ENCODE measurements around the gene HIVEP3. TPM values are rescaled to one million over a fixed set of nuclear protein-coding genes. Genes with fewer than 3 reads are reported as not detected.

HIVEP3 gene
- total RNA-seq, 1 donor from 2014 or later: 76.7 TPM

DNA sequence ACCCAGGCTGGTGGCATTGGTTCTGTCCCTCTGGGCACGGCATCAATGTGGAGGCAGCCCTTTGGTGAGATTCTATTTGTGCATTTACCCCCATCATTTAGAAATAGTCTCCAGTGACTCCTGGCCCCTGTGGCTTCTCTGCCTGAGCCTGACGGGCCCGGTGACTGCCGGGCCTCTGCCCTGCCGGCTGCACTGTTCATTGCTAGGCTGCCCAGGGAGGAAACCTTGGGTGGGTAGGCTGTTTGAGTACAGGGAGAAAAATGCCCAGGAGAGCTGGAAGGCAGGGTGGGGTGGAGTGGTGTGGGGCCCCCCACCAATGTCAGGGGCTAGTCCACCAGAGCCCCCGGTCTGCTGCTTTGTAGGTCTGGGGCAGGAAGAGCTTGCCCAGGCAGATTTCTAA, 410.9 kb downstream of the HIVEP3 start:
- Mint-ChIP-seq H3K9me3 (no peaks in the 10 kb centered on the region), H3K36me3 (ENCODE audit: low read depth) (peaks cover 24% of the 10 kb centered on the region), H3K27me3 (ENCODE audit: insufficient read depth) (no peaks in the 10 kb centered on the region), H3K4me3 (no peak overlapping the region), H3K4me1 (ENCODE audit: low read depth) (peaks cover 16% of the 10 kb centered on the region), H3K27ac (no peak overlapping the region)
- no peak for DNase-seq (ENCODE audit: low spot score)
- intact Hi-C loops (cut with micrococcal nuclease): no loop called here

GRCh38 chr1:41507110-41507720, 411.5 kb downstream of the HIVEP3 start:
- Mint-ChIP-seq H3K9me3 (no peaks in the 10 kb centered on the region), H3K36me3 (ENCODE audit: low read depth) (peaks cover 23% of the 10 kb centered on the region), H3K4me1 (ENCODE audit: low read depth) (peaks cover 16% of the 10 kb centered on the region), H3K27me3 (ENCODE audit: insufficient read depth) (no peaks in the 10 kb centered on the region), H3K4me3 (no peak overlapping the region), H3K27ac (no peak overlapping the region)
- intact Hi-C loops (cut with micrococcal nuclease): no loop called here
- no peak for DNase-seq (ENCODE audit: low spot score)

DNA sequence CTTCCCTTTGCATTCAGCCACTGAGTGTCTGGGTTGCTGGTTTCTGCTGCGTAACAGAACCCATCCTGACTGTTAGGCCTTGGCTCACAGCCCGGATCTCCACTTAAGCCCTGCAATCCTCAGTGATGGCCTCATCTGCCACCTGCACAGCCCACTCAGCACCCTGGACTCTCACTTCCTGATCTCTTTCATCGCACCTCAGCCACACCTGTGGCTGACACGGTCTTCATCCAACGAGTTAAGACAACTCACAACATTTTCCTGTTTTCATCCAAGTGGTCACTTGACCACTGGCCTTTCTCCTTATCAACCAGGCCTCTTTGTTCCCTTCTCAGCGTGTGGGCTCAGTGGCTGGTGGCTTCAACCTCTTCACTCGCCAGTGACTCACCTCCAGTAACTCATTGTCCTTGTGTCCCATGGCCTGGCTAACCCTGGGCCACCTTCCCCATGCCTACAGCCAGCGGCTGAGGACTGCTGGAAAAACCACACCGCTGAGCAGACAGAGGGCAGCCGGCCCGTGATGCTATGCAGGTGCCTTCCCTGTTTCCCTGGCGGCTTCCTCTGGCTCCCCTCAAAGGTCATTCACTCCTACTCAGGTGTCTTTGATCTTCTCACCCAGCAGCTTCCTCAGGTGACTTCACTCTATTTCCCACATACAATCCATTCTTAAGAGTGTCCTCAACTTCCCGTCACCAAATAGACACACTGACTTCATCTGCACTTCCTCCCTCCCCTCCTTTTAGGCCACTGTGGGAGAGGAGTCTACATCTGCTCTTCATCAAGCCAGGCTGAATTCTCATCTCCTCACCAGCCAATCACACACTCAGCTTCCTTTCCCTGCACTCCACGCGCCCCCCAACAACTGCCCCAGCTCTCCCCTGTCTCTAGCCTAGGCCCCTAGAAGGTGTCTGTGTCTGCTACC, 414.3 kb downstream of the HIVEP3 start:
- H3K27me3 Mint-ChIP-seq (ENCODE audit: insufficient read depth): no peaks in the 10 kb centered on the region
- intact Hi-C loops (cut with micrococcal nuclease): no loop called here
- no peaks in the 10 kb centered on the region for H3K9me3 Mint-ChIP-seq
- peaks cover 8% of the 10 kb centered on the region for H3K36me3 Mint-ChIP-seq (ENCODE audit: low read depth)
- no peak for DNase-seq (ENCODE audit: low spot score)
- H3K4me1 Mint-ChIP-seq (ENCODE audit: low read depth): peaks cover 16% of the 10 kb centered on the region
- H3K27ac Mint-ChIP-seq: peak overlapping the region; percentile 71
- no peak overlapping the region for H3K4me3 Mint-ChIP-seq

- Mint-ChIP-seq H3K27ac (no peak overlapping the region), H3K36me3 (ENCODE audit: low read depth) (peaks cover 4% of the 10 kb centered on the region), H3K4me1 (ENCODE audit: low read depth) (peaks cover 17% of the 10 kb centered on the region), H3K9me3 (no peaks in the 10 kb centered on the region), H3K4me3 (no peak overlapping the region), H3K27me3 (ENCODE audit: insufficient read depth) (no peaks in the 10 kb centered on the region)
- intact Hi-C loops (cut with micrococcal nuclease): no loop called here
- no peak for DNase-seq (ENCODE audit: low spot score)
Measured at GRCh38 chr1:41503538-41504113, 415.1 kb downstream of the HIVEP3 start.

DNA sequence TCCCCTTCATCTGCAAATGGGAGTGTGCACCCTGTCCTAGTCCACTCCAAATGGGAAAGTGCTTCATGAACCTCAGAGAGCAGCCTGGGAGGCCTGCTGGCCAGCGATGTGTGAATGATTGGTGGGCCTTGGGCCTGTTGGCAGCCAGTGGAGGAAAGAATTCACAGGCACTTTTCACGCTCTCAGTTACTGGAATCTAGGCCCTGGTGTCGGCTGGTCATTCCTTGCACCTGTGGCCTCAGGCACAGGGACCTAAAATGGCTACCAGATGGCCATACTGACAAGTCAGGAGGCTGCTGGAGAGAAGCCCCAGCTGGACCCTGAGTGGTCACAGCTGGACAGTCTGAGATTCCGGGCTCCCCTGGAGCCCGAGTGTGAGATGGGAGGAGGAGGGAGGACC, 415.8 kb downstream of the HIVEP3 start:
- Mint-ChIP-seq H3K36me3 (ENCODE audit: low read depth) (peaks cover 4% of the 10 kb centered on the region), H3K4me1 (ENCODE audit: low read depth) (peaks cover 23% of the 10 kb centered on the region), H3K9me3 (no peaks in the 10 kb centered on the region), H3K27me3 (ENCODE audit: insufficient read depth) (no peaks in the 10 kb centered on the region), H3K4me3 (no peak overlapping the region), H3K27ac (no peak overlapping the region)
- no peak for DNase-seq (ENCODE audit: low spot score)
- intact Hi-C loops (cut with micrococcal nuclease): no loop called here

GRCh38 chr1:41501581-41501980, 417.1 kb downstream of the HIVEP3 start:
- Mint-ChIP-seq H3K27ac (no peak overlapping the region), H3K4me1 (ENCODE audit: low read depth) (peaks cover 23% of the 10 kb centered on the region), H3K9me3 (no peaks in the 10 kb centered on the region), H3K27me3 (ENCODE audit: insufficient read depth) (no peaks in the 10 kb centered on the region), H3K36me3 (ENCODE audit: low read depth) (no peaks in the 10 kb centered on the region), H3K4me3 (no peak overlapping the region)
- intact Hi-C loops (cut with micrococcal nuclease): no loop called here
- no peak for DNase-seq (ENCODE audit: low spot score)

DNA sequence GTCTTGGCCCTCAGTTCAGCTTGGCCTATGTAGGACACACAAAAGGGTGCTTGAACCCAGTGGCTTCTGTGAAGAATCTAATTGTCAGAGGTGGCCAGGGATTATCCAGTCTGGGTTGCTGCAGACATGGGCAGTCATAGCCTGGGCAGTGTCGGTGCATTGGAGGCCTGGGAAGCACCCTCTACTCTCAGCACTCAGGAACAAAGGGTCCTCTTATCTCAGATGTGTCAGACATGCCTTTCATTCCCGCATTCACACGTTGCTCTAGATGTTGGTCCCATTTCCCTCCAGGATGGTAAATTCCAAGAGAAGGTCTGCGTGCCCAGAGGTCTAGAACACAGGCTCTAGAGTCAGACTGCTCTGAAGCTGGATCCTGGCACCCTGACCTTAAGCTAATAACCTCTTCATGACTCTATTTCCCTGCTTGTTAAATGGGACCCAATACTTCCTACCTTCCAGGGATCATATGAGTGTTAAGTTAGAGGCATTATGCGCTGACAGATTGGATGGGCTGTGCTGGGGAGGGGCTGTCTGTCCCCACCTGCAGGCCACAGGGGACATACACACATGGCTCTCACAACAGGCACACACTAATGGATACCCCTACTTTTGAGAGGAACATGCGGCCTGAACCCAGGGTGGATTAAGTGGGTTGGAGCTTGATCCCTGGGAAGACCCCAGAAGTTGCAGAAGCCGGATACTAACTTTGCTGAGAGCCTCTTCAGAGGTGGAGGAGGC, 417.8 kb downstream of the HIVEP3 start:
- intact Hi-C loops (cut with micrococcal nuclease): no loop called here
- Mint-ChIP-seq H3K27ac (no peak overlapping the region), H3K4me3 (no peak overlapping the region), H3K9me3 (no peaks in the 10 kb centered on the region), H3K4me1 (ENCODE audit: low read depth) (peaks cover 23% of the 10 kb centered on the region), H3K27me3 (ENCODE audit: insufficient read depth) (no peaks in the 10 kb centered on the region), H3K36me3 (ENCODE audit: low read depth) (no peaks in the 10 kb centered on the region)
- no peak for DNase-seq (ENCODE audit: low spot score)

DNA sequence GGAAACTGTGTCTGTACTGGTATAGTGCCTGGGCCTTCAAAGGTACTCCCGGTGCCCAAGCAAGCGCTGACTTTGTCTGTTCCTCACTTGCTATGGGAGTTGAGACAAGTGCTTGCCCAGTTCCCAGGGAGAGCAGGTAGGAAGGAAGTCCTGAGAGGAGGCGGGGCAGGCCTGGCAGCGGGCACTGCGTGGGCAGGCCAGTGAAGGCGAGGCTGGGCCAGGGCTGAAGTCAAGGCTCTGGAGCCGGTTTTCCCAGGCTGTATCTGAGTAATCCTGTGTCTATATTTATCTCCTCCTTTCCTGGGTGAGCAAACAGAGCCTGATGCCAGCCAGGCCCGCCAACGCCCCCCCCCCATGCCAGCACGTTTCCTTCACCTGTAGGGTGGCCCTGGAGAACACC, 418.3 kb downstream of the HIVEP3 start:
- Mint-ChIP-seq H3K27me3 (ENCODE audit: insufficient read depth) (peaks cover 4% of the 10 kb centered on the region), H3K9me3 (no peaks in the 10 kb centered on the region), H3K36me3 (ENCODE audit: low read depth) (no peaks in the 10 kb centered on the region), H3K27ac (no peak overlapping the region), H3K4me1 (ENCODE audit: low read depth) (peaks cover 26% of the 10 kb centered on the region), H3K4me3 (no peak overlapping the region)
- DNase-seq (ENCODE audit: low spot score): no peak
- intact Hi-C loops (cut with micrococcal nuclease): no loop called here

- intact Hi-C loops (cut with micrococcal nuclease): loop anchor here (10.0 kb wide), 1 partner anchor 535 kb away; no protein-coding TSS in a partner anchor
- Mint-ChIP-seq H3K9me3 (no peaks in the 10 kb centered on the region), H3K4me3 (no peak overlapping the region), H3K36me3 (ENCODE audit: low read depth) (no peaks in the 10 kb centered on the region), H3K4me1 (ENCODE audit: low read depth) (peaks cover 19% of the 10 kb centered on the region), H3K27me3 (ENCODE audit: insufficient read depth) (peaks cover 7% of the 10 kb centered on the region), H3K27ac (no peak overlapping the region)
- no peak for DNase-seq (ENCODE audit: low spot score)
Measured at GRCh38 chr1:41499591-41499990, 419.1 kb downstream of the HIVEP3 start.

- Mint-ChIP-seq H3K27me3 (ENCODE audit: insufficient read depth) (peaks cover 7% of the 10 kb centered on the region), H3K9me3 (no peaks in the 10 kb centered on the region), H3K27ac (no peak overlapping the region), H3K36me3 (ENCODE audit: low read depth) (no peaks in the 10 kb centered on the region), H3K4me1 (ENCODE audit: low read depth) (peaks cover 12% of the 10 kb centered on the region), H3K4me3 (no peak overlapping the region)
- no peak for DNase-seq (ENCODE audit: low spot score)
- intact Hi-C loops (cut with micrococcal nuclease): loop anchor here (10.0 kb wide), 1 partner anchor 536 kb away; no protein-coding TSS in a partner anchor
Measured at GRCh38 chr1:41498804-41499203, 419.9 kb downstream of the HIVEP3 start.

GRCh38 chr1:41498391-41498790, 420.3 kb downstream of the HIVEP3 start:
- intact Hi-C loops (cut with micrococcal nuclease): loop anchor here (10.0 kb wide), 1 partner anchor 536 kb away; no protein-coding TSS in a partner anchor

DNA sequence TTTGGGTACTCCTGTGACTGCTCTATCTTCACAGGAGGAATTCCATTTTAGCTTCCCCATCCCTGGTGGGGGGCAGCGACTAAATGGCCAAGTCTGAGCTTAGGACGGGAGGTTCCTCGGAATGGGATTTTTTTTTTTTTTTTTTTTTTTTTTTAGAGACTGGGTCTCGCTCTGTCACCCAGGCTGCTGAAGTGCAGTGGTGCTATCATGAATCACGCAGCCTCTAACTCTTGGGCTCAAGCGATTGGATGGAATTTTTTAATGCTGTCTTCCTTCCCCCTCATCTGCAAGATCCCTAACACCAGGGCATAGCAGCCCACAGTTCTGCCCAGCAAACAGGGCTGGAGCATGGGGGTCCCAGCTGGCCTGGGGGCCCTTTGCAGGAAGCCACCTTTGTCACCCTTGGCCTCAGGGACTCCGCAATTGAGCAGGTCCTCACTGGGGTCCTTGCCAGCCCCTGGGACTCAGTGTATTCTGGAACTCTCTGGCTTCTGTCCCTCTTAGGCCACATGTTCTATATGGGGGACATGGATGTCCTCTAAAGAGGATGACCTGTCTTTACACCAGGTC, 421.2 kb downstream of the HIVEP3 start:
- peaks cover 7% of the 10 kb centered on the region for H3K27me3 Mint-ChIP-seq (ENCODE audit: insufficient read depth)
- no peak overlapping the region for H3K27ac Mint-ChIP-seq
- no peaks in the 10 kb centered on the region for H3K9me3 Mint-ChIP-seq
- no peak overlapping the region for H3K4me3 Mint-ChIP-seq
- H3K36me3 Mint-ChIP-seq (ENCODE audit: low read depth): no peaks in the 10 kb centered on the region
- DNase-seq (ENCODE audit: low spot score): no peak
- H3K4me1 Mint-ChIP-seq (ENCODE audit: low read depth): peaks cover 12% of the 10 kb centered on the region
- intact Hi-C loops (cut with micrococcal nuclease): loop anchor here (10.0 kb wide), 1 partner anchor 537 kb away; no protein-coding TSS in a partner anchor

More at GRCh38 chr1:41498391-41498790, 420.3 kb downstream of the HIVEP3 start:
- no peak overlapping the region for H3K4me3 Mint-ChIP-seq
- no peak for DNase-seq (ENCODE audit: low spot score)
- H3K4me1 Mint-ChIP-seq (ENCODE audit: low read depth): peaks cover 12% of the 10 kb centered on the region
- no peaks in the 10 kb centered on the region for H3K9me3 Mint-ChIP-seq
- H3K27me3 Mint-ChIP-seq (ENCODE audit: insufficient read depth): peaks cover 7% of the 10 kb centered on the region
- no peaks in the 10 kb centered on the region for H3K36me3 Mint-ChIP-seq (ENCODE audit: low read depth)
- H3K27ac Mint-ChIP-seq: peak overlapping the region; percentile 44

Data from activated T-helper 1 cell treated with anti-CD3 and anti-CD28 coated beads, Interleukin-12 subunit alpha, Interleukin-12 subunit beta, Interleukin-2, Interleukin-4 antibody, amounts not matched to agents 30 ng/mL and 10 ng/mL and 1 ng/mL, durations not matched to agents 14 hours and 24 hours and 36 hours (primary cell).